Measurements from ENCODE around the gene ANAPC5. TPM values are rescaled to one million over a fixed set of nuclear protein-coding genes. Genes with fewer than 3 reads are reported as not detected.

The ANAPC5 gene
- total RNA-seq, 1 donor from 2014 or later = 101 TPM

GRCh38 chr12:121261398-121261797, 90.8 kb downstream of the ANAPC5 start:
- Mint-ChIP-seq H3K4me3 (no peak overlapping the region), H3K36me3 (peaks cover 30% of the 10 kb centered on the region), H3K4me1 (ENCODE audit: unreplicated experiment) (no peaks in the 10 kb centered on the region), H3K27me3 (no peaks in the 10 kb centered on the region), H3K9me3 (no peaks in the 10 kb centered on the region), H3K27ac (no peak overlapping the region)
- no peak for DNase-seq (ENCODE audit: extremely low spot score, unreplicated experiment)
- no peak for TF ChIP-seq CTCF (conservative IDR thresholded peaks at IDR 0.05)

- H3K27me3 Mint-ChIP-seq = no peaks in the 10 kb centered on the region
- no peak overlapping the region for H3K27ac Mint-ChIP-seq
- no peak overlapping the region for H3K4me3 Mint-ChIP-seq
- no peak for DNase-seq (ENCODE audit: extremely low spot score, unreplicated experiment)
- H3K9me3 Mint-ChIP-seq = no peaks in the 10 kb centered on the region
- no peak for TF ChIP-seq CTCF (conservative IDR thresholded peaks at IDR 0.05)
- H3K36me3 Mint-ChIP-seq = peaks cover 35% of the 10 kb centered on the region
- H3K4me1 Mint-ChIP-seq (ENCODE audit: unreplicated experiment) = no peaks in the 10 kb centered on the region
Observed at GRCh38 chr12:121260091-121260490, 92.1 kb downstream of the ANAPC5 start.

- TF ChIP-seq CTCF (conservative IDR thresholded peaks at IDR 0.05) = no peak
- H3K36me3 Mint-ChIP-seq = peaks cover 37% of the 10 kb centered on the region
- H3K4me3 Mint-ChIP-seq = no peak overlapping the region
- DNase-seq (ENCODE audit: extremely low spot score, unreplicated experiment) = no peak
- no peaks in the 10 kb centered on the region for H3K27me3 Mint-ChIP-seq
- no peaks in the 10 kb centered on the region for H3K9me3 Mint-ChIP-seq
- no peaks in the 10 kb centered on the region for H3K4me1 Mint-ChIP-seq (ENCODE audit: unreplicated experiment)
- H3K27ac Mint-ChIP-seq = no peak overlapping the region
Observed at GRCh38 chr12:121259074-121259473, 93.1 kb downstream of the ANAPC5 start.

Other genes starting within 250 kb of the ANAPC5 start
- gene P2RX7, start 219.5 kb downstream of the ANAPC5 start, total RNA-seq (ENCODE audit: low replicate concordance) = 1.9 TPM in 1 of 2 replicates, not detected in the other
- 17.0 and 27.9 TPM in 2 replicates for gene P2RX4, start 142.3 kb downstream of the ANAPC5 start, total RNA-seq (ENCODE audit: low replicate concordance)
- 33.9 and 34.4 TPM in 2 replicates for gene CAMKK2, start 55.7 kb downstream of the ANAPC5 start, total RNA-seq (ENCODE audit: low replicate concordance)
- gene RNF34, start 47.7 kb upstream of the ANAPC5 start, total RNA-seq (ENCODE audit: low replicate concordance) = 44.3 and 47.8 TPM in 2 replicates
- gene KDM2B, start 228.6 kb upstream of the ANAPC5 start, total RNA-seq (ENCODE audit: low replicate concordance) = 36.9 and 51.7 TPM in 2 replicates

Data from type B pancreatic cell (in vitro differentiated cells).